ENCODE measurements around the gene AMY1C.
"Not testable (repeated sequence)": the region's sequence is repeated elsewhere in the genome, so short reads cannot be mapped to it uniquely, and the experiment has no call there.

Gene AMY1C

DNA sequence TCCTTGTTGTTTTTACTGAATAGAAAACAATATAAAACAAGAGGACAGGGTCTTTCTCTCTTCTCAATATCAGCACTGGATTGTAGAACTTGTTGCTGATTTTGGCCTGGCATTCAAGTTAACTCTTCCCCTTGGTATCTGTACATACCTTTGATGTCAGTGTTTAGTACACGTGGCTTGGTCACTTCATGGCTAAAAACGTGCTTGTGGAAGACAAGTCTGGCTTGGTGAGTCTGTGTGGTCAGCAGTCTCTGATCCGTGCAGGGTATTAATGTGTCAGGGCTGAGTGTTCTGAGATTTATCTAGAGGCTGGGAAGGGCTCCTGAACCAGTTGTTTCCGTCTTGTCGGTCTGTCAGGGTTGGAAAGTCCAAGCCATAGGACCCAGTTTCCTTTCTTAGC lies at the start of gene AMY1C:
Gene AMY1C, plus strand, starts transcription at position 301 of the 400 bp plus-strand sequence. CDS start 572 bp downstream, outside the sequence.
- not testable (repeated sequence) for H3K4me3 ChIP-seq (ENCODE audit: low read depth, low read length); H3K4me1 ChIP-seq; H3K9me3 ChIP-seq (ENCODE audit: control insufficient read depth, low read length); H3K9ac ChIP-seq; H3K36me3 ChIP-seq (ENCODE audit: control insufficient read depth, insufficient read depth, low read length); H3K27me3 ChIP-seq (ENCODE audit: control insufficient read depth, insufficient read depth, low read length); H3K4me2 ChIP-seq (ENCODE audit: low read length); H3K27ac ChIP-seq; H3K79me2 ChIP-seq; H2AFZ ChIP-seq

GRCh38 chr1:103700669-103701068 lies 49.0 kb upstream of the AMY1C start:
- H2AFZ ChIP-seq; H3K4me2 ChIP-seq (ENCODE audit: low read length): not testable (repeated sequence)

GRCh38 chr1:103701256-103701655 lies 48.4 kb upstream of the AMY1C start:
- not testable (repeated sequence) for H3K27me3 ChIP-seq (ENCODE audit: control insufficient read depth, insufficient read depth, low read length); H2AFZ ChIP-seq; H3K4me2 ChIP-seq (ENCODE audit: low read length); H3K9me3 ChIP-seq (ENCODE audit: control insufficient read depth, low read length); H3K79me2 ChIP-seq; H3K4me1 ChIP-seq; H3K36me3 ChIP-seq (ENCODE audit: control insufficient read depth, insufficient read depth, low read length); H3K9ac ChIP-seq; H3K27ac ChIP-seq; H3K4me3 ChIP-seq (ENCODE audit: low read depth, low read length)

More at GRCh38 chr1:103700669-103701068, 49.0 kb upstream of the AMY1C start:
- not testable (repeated sequence) for H3K79me2 ChIP-seq; H3K4me1 ChIP-seq; H3K4me3 ChIP-seq (ENCODE audit: low read depth, low read length); H3K9me3 ChIP-seq (ENCODE audit: control insufficient read depth, low read length); H3K27me3 ChIP-seq (ENCODE audit: control insufficient read depth, insufficient read depth, low read length); H3K9ac ChIP-seq; H3K27ac ChIP-seq; H3K36me3 ChIP-seq (ENCODE audit: control insufficient read depth, insufficient read depth, low read length)

GRCh38 chr1:103707670-103708069 lies 42.0 kb upstream of the AMY1C start:
- H3K4me1 ChIP-seq; H2AFZ ChIP-seq; H3K36me3 ChIP-seq (ENCODE audit: control insufficient read depth, insufficient read depth, low read length); H3K27me3 ChIP-seq (ENCODE audit: control insufficient read depth, insufficient read depth, low read length); H3K4me3 ChIP-seq (ENCODE audit: low read depth, low read length); H3K4me2 ChIP-seq (ENCODE audit: low read length); H3K79me2 ChIP-seq; H3K9ac ChIP-seq; H3K27ac ChIP-seq; H3K9me3 ChIP-seq (ENCODE audit: control insufficient read depth, low read length): not testable (repeated sequence)

GRCh38 chr1:103710381-103710780 lies 39.3 kb upstream of the AMY1C start:
- not testable (repeated sequence) for H3K4me3 ChIP-seq (ENCODE audit: low read depth, low read length); H3K27ac ChIP-seq; H3K4me1 ChIP-seq; H3K27me3 ChIP-seq (ENCODE audit: control insufficient read depth, insufficient read depth, low read length); H3K9ac ChIP-seq; H3K36me3 ChIP-seq (ENCODE audit: control insufficient read depth, insufficient read depth, low read length); H3K79me2 ChIP-seq; H2AFZ ChIP-seq; H3K9me3 ChIP-seq (ENCODE audit: control insufficient read depth, low read length); H3K4me2 ChIP-seq (ENCODE audit: low read length)

GRCh38 chr1:103717404-103717803 lies 32.3 kb upstream of the AMY1C start:
- not testable (repeated sequence) for H3K4me2 ChIP-seq (ENCODE audit: low read length); H3K9me3 ChIP-seq (ENCODE audit: control insufficient read depth, low read length); H3K9ac ChIP-seq; H3K79me2 ChIP-seq; H3K4me3 ChIP-seq (ENCODE audit: low read depth, low read length); H3K27me3 ChIP-seq (ENCODE audit: control insufficient read depth, insufficient read depth, low read length); H3K36me3 ChIP-seq (ENCODE audit: control insufficient read depth, insufficient read depth, low read length); H3K4me1 ChIP-seq; H2AFZ ChIP-seq; H3K27ac ChIP-seq

- H3K79me2 ChIP-seq; H3K4me3 ChIP-seq (ENCODE audit: low read depth, low read length); H3K36me3 ChIP-seq (ENCODE audit: control insufficient read depth, insufficient read depth, low read length); H3K4me2 ChIP-seq (ENCODE audit: low read length); H3K27me3 ChIP-seq (ENCODE audit: control insufficient read depth, insufficient read depth, low read length); H3K9ac ChIP-seq; H3K4me1 ChIP-seq; H3K27ac ChIP-seq; H2AFZ ChIP-seq; H3K9me3 ChIP-seq (ENCODE audit: control insufficient read depth, low read length): not testable (repeated sequence)
These were observed 28.2 kb upstream of the AMY1C start for GRCh38 chr1:103721473-103721872.

DNA sequence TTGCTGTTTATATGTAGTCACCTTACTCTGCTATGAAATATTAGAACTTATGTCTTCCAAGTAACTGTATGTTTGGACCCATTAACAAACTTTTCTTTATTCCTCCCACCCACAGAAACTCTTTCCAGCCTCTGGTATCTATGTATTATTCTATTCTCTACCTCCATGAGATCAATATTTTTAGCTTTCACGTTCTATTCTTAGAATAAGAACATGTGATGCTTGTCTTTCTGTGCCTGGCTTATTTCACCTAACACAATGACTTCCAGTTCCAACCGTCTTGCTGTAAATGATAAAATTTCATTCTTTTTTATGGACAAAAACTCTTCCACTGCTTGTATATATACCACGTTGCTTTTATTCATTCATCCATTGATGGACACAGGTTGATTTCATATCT lies 14.4 kb upstream of the AMY1C start:
- not testable (repeated sequence) for H2AFZ ChIP-seq; H3K4me1 ChIP-seq; H3K27ac ChIP-seq; H3K9me3 ChIP-seq (ENCODE audit: control insufficient read depth, low read length); H3K36me3 ChIP-seq (ENCODE audit: control insufficient read depth, insufficient read depth, low read length); H3K4me3 ChIP-seq (ENCODE audit: low read depth, low read length); H3K4me2 ChIP-seq (ENCODE audit: low read length); H3K9ac ChIP-seq; H3K79me2 ChIP-seq; H3K27me3 ChIP-seq (ENCODE audit: control insufficient read depth, insufficient read depth, low read length)

GRCh38 chr1:103738031-103738430 lies 11.7 kb upstream of the AMY1C start:
- not testable (repeated sequence) for H3K79me2 ChIP-seq; H3K9me3 ChIP-seq (ENCODE audit: control insufficient read depth, low read length); H2AFZ ChIP-seq; H3K27me3 ChIP-seq (ENCODE audit: control insufficient read depth, insufficient read depth, low read length); H3K36me3 ChIP-seq (ENCODE audit: control insufficient read depth, insufficient read depth, low read length); H3K27ac ChIP-seq; H3K4me1 ChIP-seq; H3K4me2 ChIP-seq (ENCODE audit: low read length); H3K4me3 ChIP-seq (ENCODE audit: low read depth, low read length); H3K9ac ChIP-seq

GRCh38 chr1:103744449-103744848 lies 5.2 kb upstream of the AMY1C start:
- not testable (repeated sequence) for H3K36me3 ChIP-seq (ENCODE audit: control insufficient read depth, insufficient read depth, low read length); H3K79me2 ChIP-seq; H3K4me3 ChIP-seq (ENCODE audit: low read depth, low read length); H3K27ac ChIP-seq; H3K9ac ChIP-seq; H3K9me3 ChIP-seq (ENCODE audit: control insufficient read depth, low read length); H3K27me3 ChIP-seq (ENCODE audit: control insufficient read depth, insufficient read depth, low read length); H2AFZ ChIP-seq; H3K4me2 ChIP-seq (ENCODE audit: low read length); H3K4me1 ChIP-seq

GRCh38 chr1:103745040-103745439 lies 4.7 kb upstream of the AMY1C start:
- not testable (repeated sequence) for H3K27me3 ChIP-seq (ENCODE audit: control insufficient read depth, insufficient read depth, low read length); H3K4me2 ChIP-seq (ENCODE audit: low read length); H2AFZ ChIP-seq

DNA sequence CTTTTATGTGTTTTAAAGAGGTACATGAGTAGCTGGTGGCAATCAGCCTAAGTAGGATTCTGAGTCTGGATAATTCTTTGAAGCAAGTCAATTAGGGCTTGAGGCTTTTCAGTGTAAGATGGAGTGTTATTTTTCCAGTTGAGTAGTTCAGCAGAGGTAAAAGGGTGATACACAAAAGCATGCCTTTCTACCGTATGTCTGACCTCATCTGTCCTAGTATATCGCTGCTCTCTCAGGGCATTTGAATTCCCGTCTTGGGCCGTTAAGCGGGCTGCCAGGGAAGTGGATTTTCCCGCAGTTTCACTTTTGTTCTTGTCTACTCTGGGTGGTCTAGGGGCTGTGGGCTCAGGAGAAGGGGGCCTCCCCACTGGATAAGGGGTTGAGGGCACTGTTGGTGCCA lies 1.4 kb upstream of the AMY1C start:
- not testable (repeated sequence) for H3K79me2 ChIP-seq; H3K36me3 ChIP-seq (ENCODE audit: control insufficient read depth, insufficient read depth, low read length); H3K4me2 ChIP-seq (ENCODE audit: low read length); H3K4me1 ChIP-seq; H3K4me3 ChIP-seq (ENCODE audit: low read depth, low read length); H3K9me3 ChIP-seq (ENCODE audit: control insufficient read depth, low read length); H2AFZ ChIP-seq; H3K9ac ChIP-seq; H3K27me3 ChIP-seq (ENCODE audit: control insufficient read depth, insufficient read depth, low read length); H3K27ac ChIP-seq

More at GRCh38 chr1:103745040-103745439, 4.7 kb upstream of the AMY1C start:
- not testable (repeated sequence) for H3K4me3 ChIP-seq (ENCODE audit: low read depth, low read length); H3K9ac ChIP-seq; H3K4me1 ChIP-seq; H3K27ac ChIP-seq; H3K36me3 ChIP-seq (ENCODE audit: control insufficient read depth, insufficient read depth, low read length); H3K9me3 ChIP-seq (ENCODE audit: control insufficient read depth, low read length); H3K79me2 ChIP-seq
